GM23338 (cell line): ENCODE data around the gene DNAAF5. TPM values are rescaled to one million over a fixed set of nuclear protein-coding genes. Genes with fewer than 3 reads are reported as not detected.

Experiments used
- ATAC-seq: fragments of 200-7000 bp; cut with Tn5 transposase; 3 replicates; pipeline ENCODE4 v1.9.1; 2020
- DNase-seq: peaks from one replicate; pipeline ENCODE4 v3.0.0-alpha.2; 2015; ENCODE audit warnings: low spot score
- H2AFZ ChIP-seq: fragments of 200-600 bp; sonication (generic); 2 replicates; pipeline ENCODE4 v1.8.0; 2016; ENCODE audit warnings: antibody characterized with exemption, mild to moderate bottlenecking, moderate library complexity
- H3F3A ChIP-seq: fragments of 200-600 bp; sonication (generic); replicated peaks from 2 replicates; pipeline ENCODE4 v1.8.0; 2017; ENCODE audit warnings: antibody characterized with exemption, mixed run types, low read depth
- H3K27ac ChIP-seq: fragments of 200-600 bp; sonication (generic); 2 replicates; pipeline ENCODE4 v1.6.1; 2016; ENCODE audit warnings: low read depth
- H3K27me3 ChIP-seq: fragments of 200-600 bp; sonication (generic); 2 replicates; pipeline ENCODE4 v1.8.0; 2016; ENCODE audit warnings: mild to moderate bottlenecking, mixed run types, moderate library complexity; ENCODE audit not compliant: insufficient read depth
- H3K36me3 ChIP-seq: fragments of 200-600 bp; sonication (generic); 2 replicates; pipeline ENCODE4 v1.8.0; 2016; ENCODE audit warnings: mild to moderate bottlenecking; ENCODE audit not compliant: insufficient read depth
- H3K4me1 ChIP-seq: fragments of 200-600 bp; sonication (generic); 2 replicates; pipeline ENCODE4 v1.8.0; 2016; ENCODE audit warnings: mild to moderate bottlenecking, moderate library complexity; ENCODE audit not compliant: insufficient read depth
- H3K4me2 ChIP-seq: fragments of 200-600 bp; sonication (generic); 2 replicates; pipeline ENCODE4 v1.7.1; 2017; ENCODE audit warnings: mixed run types
- H3K4me3 ChIP-seq: fragments of 200-600 bp; sonication (generic); 2 replicates; pipeline ENCODE4 v1.6.1; 2016; ENCODE audit warnings: mixed run types
- H3K79me2 ChIP-seq: fragments of 200-600 bp; sonication (generic); replicated peaks from 2 replicates; pipeline ENCODE4 v1.8.0; 2017; ENCODE audit warnings: mild to moderate bottlenecking; ENCODE audit not compliant: insufficient read depth
- H3K9me2 ChIP-seq: fragments of 200-600 bp; sonication (generic); 2 replicates; pipeline ENCODE4 v1.8.0; 2017; ENCODE audit not compliant: insufficient read depth
- H4K20me1 ChIP-seq: fragments of 200-600 bp; sonication (generic); replicated peaks from 2 replicates; pipeline ENCODE4 v1.8.0; 2017; ENCODE audit warnings: mild to moderate bottlenecking; ENCODE audit not compliant: insufficient read depth
- H3K27ac Mint-ChIP-seq: 2 replicates; pipeline ENCODE4 v1.8.0; 2020; ENCODE audit warnings: inconsistent platforms, mild to moderate bottlenecking, moderate library complexity, mixed read lengths
- H3K27me3 Mint-ChIP-seq: 3 replicates; pipeline ENCODE4 v1.8.0; 2022; ENCODE audit warnings: low read depth, mild to moderate bottlenecking, moderate library complexity, mixed read lengths, inconsistent platforms; ENCODE audit not compliant: insufficient read depth, poor library complexity
- H3K36me3 Mint-ChIP-seq: 3 replicates; pipeline ENCODE4 v1.8.0; 2021; ENCODE audit warnings: low read depth, mild to moderate bottlenecking, inconsistent platforms, moderate library complexity, mixed read lengths
- H3K4me1 Mint-ChIP-seq: 3 replicates; pipeline ENCODE4 v1.8.0; 2020; ENCODE audit warnings: mild to moderate bottlenecking, inconsistent platforms, mixed read lengths
- H3K4me3 Mint-ChIP-seq: 3 replicates; pipeline ENCODE4 v1.8.0; 2021; ENCODE audit warnings: moderate library complexity, mild to moderate bottlenecking, inconsistent platforms, mixed read lengths
- H3K9me3 Mint-ChIP-seq: 3 replicates; pipeline ENCODE4 v1.8.0; 2020; ENCODE audit warnings: moderate library complexity, mild to moderate bottlenecking, inconsistent platforms, mixed read lengths
- CREB1 ChIP-seq: fragments of 250-450 bp; sonication (Bioruptor Pico); IDR thresholded peaks from 2 replicates; pipeline ENCODE4 v1.5.0; 2020; ENCODE audit warnings: low read depth, mild to moderate bottlenecking, moderate library complexity
- CTCF ChIP-seq, 2 experiments: fragments of 200-600 bp in 1 of 2; sonication (generic) in 1 of 2; conservative IDR thresholded peaks; 2 replicates each; pipeline versions ENCODE4 v1.5.1 to v1.6.1; 2016 to 2017; ENCODE audit warnings: antibody characterized with exemption in 2 of 2, low read depth in 2 of 2, mild to moderate bottlenecking in 2 of 2, moderate library complexity in 1 of 2
- ETS1 ChIP-seq: IDR thresholded peaks from 2 replicates; pipeline ENCODE4 v1.6.1; 2016; ENCODE audit warnings: antibody characterized with exemption
- EZH2 ChIP-seq: fragments of 200-600 bp; sonication (generic); IDR thresholded peaks from one replicate; pipeline ENCODE4 v1.8.0; 2017; ENCODE audit warnings: antibody characterized with exemption, mild to moderate bottlenecking, low read depth; ENCODE audit not compliant: unreplicated experiment
- EZH2phosphoT487 ChIP-seq: fragments of 200-600 bp; sonication (generic); IDR thresholded peaks from one replicate; pipeline ENCODE4 v1.8.1; 2018; ENCODE audit warnings: antibody characterized with exemption; ENCODE audit not compliant: unreplicated experiment
- JUNB ChIP-seq: IDR thresholded peaks from one replicate; pipeline ENCODE4 v1.6.1; 2016; ENCODE audit warnings: antibody characterized with exemption; ENCODE audit not compliant: unreplicated experiment
- NANOG ChIP-seq: IDR thresholded peaks from 2 replicates; pipeline ENCODE4 v1.6.1; 2016; ENCODE audit warnings: antibody characterized with exemption, borderline replicate concordance
- POLR2AphosphoS5 ChIP-seq: IDR thresholded peaks from 2 replicates; pipeline ENCODE4 v1.6.1; 2016; ENCODE audit warnings: antibody characterized with exemption, low read depth
- REST ChIP-seq: IDR thresholded peaks from one replicate; pipeline ENCODE4 v1.6.1; 2018; ENCODE audit warnings: antibody characterized with exemption; ENCODE audit not compliant: unreplicated experiment
- STAT1 ChIP-seq: IDR thresholded peaks from one replicate; pipeline ENCODE4 v1.6.1; 2016; ENCODE audit warnings: antibody characterized with exemption; ENCODE audit not compliant: unreplicated experiment
- ZNF114 ChIP-seq: fragments of 250-450 bp; sonication (Bioruptor Pico); IDR thresholded peaks from 2 replicates; pipeline ENCODE4 v1.5.0; 2020; ENCODE audit warnings: mild to moderate bottlenecking, moderate library complexity
- ZNF331 ChIP-seq: fragments of 250-450 bp; sonication (Bioruptor Pico); IDR thresholded peaks from 2 replicates; pipeline ENCODE4 v1.5.0; 2020; ENCODE audit warnings: low read depth, mild to moderate bottlenecking, moderate library complexity
- polyA plus RNA-seq: library from polyadenylated mRNA; unstranded; fragments of >200 nt; fragmentation: Nextera tagmentation; extraction: Ambion mirVana; gene quantifications from 2 replicates; pipeline ENCODE4 v1.2.1, GENCODE V29; 2016
- total RNA-seq: library from RNA; depleted of rRNA; stranded (reverse); fragments of >200 nt; shearing (Covaris generic); gene quantifications from 2 replicates; pipeline ENCODE4 v1.2.3, GENCODE V29; 2014

Gene DNAAF5
- total and polyA plus RNA-seq, 2 experiments from 2014 or later: 20.4 to 86.7 TPM

DNA sequence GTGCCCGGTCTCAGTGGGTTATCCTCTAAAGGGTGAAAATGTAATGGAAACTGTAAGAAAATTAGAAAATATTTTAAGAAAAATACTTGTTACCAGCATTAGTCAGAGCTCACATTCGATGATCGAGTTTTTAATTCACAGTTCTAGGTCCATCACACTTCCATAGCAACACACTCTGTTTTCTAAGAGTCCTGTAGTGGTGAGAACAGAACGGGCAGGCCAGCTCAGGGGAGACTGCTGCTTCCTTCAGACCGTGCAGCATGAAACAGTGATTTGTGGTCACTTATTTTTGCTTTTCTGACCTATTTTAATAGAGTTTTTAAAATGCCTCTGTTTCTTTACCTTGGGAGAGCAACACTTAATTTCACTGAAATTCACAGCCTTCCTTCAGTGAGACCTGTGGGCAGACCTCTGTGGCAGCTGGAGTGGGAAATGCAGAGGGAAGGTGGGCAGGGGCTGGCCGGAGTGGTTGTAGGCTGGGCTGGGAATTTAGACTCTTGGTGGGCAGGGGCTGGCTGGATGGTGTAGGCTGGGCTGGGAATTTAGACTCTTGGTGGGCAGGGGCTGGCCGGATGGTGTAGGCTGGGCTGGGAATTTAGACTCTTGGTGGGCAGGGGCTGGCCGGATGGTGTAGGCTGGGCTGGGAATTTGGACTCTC, 107.2 kb downstream of the DNAAF5 start:
- Histone ChIP-seq H3K4me3 (no peak overlapping the region), H3K9me2 (no peaks in the 10 kb centered on the region), H4K20me1 (peaks cover 70% of the 10 kb centered on the region), H2AFZ (no peak overlapping the region), H3K4me2 (no peak overlapping the region), H3K27ac (no peak overlapping the region), H3K36me3 (no peaks in the 10 kb centered on the region; the same call in 1 of the 2 replicates), H3K27me3 (no peaks in the 10 kb centered on the region), H3K79me2 (peaks cover 98% of the 10 kb centered on the region), H3K4me1 (peaks cover 17% of the 10 kb centered on the region), H3F3A (no peaks in the 10 kb centered on the region)
- peaks cover 30% of the 10 kb centered on the region for H3K36me3 Mint-ChIP-seq
- DNase-seq (no peak), ATAC-seq (no peak)
- peak overlapping the region; percentile 69 for H3K27ac Mint-ChIP-seq
- H3K9me3 Mint-ChIP-seq: no peaks in the 10 kb centered on the region
- H3K4me1 Mint-ChIP-seq: peaks cover 44% of the 10 kb centered on the region
- peaks cover 13% of the 10 kb centered on the region for H3K27me3 Mint-ChIP-seq
- H3K4me3 Mint-ChIP-seq: no peak overlapping the region
- TF ChIP-seq POLR2AphosphoS5 (no peak), ZNF331 (no peak), CREB1 (no peak), CTCF (conservative IDR thresholded peaks at IDR 0.05; ENCODE audit: low read depth in 2 of 2) (no peak)

DNA sequence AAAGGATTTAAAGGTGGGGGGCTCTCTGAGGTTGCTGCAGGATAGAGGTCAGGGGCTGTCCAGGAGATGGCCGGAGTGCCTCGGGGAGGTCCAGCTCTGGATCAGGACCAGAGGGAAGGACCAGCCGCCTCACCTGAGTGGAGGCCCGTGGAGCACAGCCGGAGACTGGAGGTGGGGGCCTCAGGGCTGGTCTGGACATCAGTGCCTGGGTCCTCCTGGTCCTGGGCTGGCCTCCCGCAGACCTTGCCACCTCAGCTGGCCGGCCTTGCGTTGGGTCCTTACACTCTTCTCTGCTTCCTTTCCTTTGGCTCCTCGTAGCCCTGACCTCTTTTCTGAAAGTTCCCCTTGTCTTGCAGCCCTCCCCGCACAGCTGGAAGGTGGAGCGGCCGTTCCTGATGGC, 107.8 kb downstream of the DNAAF5 start:
- Histone ChIP-seq H3K27ac (0 out of 2 replicates have a peak overlapping the region, but pooled peaks have one; percentile 39), H3K4me1 (peaks cover 17% of the 10 kb centered on the region), H4K20me1 (peaks cover 69% of the 10 kb centered on the region), H3K9me2 (no peaks in the 10 kb centered on the region), H3F3A (no peaks in the 10 kb centered on the region), H3K4me2 (no peak overlapping the region), H3K36me3 (no peaks in the 10 kb centered on the region; the same call in 1 of the 2 replicates), H3K27me3 (no peaks in the 10 kb centered on the region), H3K79me2 (peaks cover 96% of the 10 kb centered on the region), H2AFZ (no peak overlapping the region), H3K4me3 (no peak overlapping the region)
- Mint-ChIP-seq H3K4me1 (peaks cover 38% of the 10 kb centered on the region), H3K36me3 (peaks cover 35% of the 10 kb centered on the region), H3K9me3 (no peaks in the 10 kb centered on the region), H3K4me3 (no peak overlapping the region), H3K27me3 (peaks cover 11% of the 10 kb centered on the region), H3K27ac (peak overlapping the region; percentile 86)
- no peak for ATAC-seq
- no peak for DNase-seq
- no peak for TF ChIP-seq ETS1
- TF ChIP-seq REST: no peak
- no peak for TF ChIP-seq ZNF331
- no peak for TF ChIP-seq EZH2phosphoT487
- no peak for TF ChIP-seq STAT1
- TF ChIP-seq CREB1: no peak
- no peak for TF ChIP-seq ZNF114 (CRISPR knock-in tag)
- no peak for TF ChIP-seq POLR2AphosphoS5
- TF ChIP-seq EZH2: no peak
- TF ChIP-seq CTCF (conservative IDR thresholded peaks at IDR 0.05; ENCODE audit: low read depth in 2 of 2): no peak
- TF ChIP-seq JUNB: no peak
- no peak for TF ChIP-seq NANOG
